ENCODE measurements around the gene ACMSD. TPM values are rescaled to one million over a fixed set of nuclear protein-coding genes. Genes with fewer than 3 reads are reported as not detected.
"Not testable (repeated sequence)": the region's sequence is repeated elsewhere in the genome, so short reads cannot be mapped to it uniquely, and the experiment has no call there.

The ACMSD gene
- polyA plus RNA-seq, 1 donor: 0.34 TPM

- H3K4me3 ChIP-seq (ENCODE audit: low read length); H3K36me3 ChIP-seq (ENCODE audit: control insufficient read depth, insufficient read depth, low read length); H3K27ac ChIP-seq (ENCODE audit: low read length); H3K4me1 ChIP-seq (ENCODE audit: control insufficient read depth, insufficient read depth, low read length); H3K9me3 ChIP-seq (ENCODE audit: control insufficient read depth, low read depth, low read length); H3K27me3 ChIP-seq (ENCODE audit: control insufficient read depth, insufficient read depth, low read length); DNase-seq: not testable (repeated sequence)
- no CpG with 5 or more reads among the region's 13 CpGs for WGBS (ENCODE audit: insufficient coverage, low lambda C conversion rate)
Measured at GRCh38 chr2:134903701-134904100, 65.3 kb downstream of the ACMSD start.

DNA sequence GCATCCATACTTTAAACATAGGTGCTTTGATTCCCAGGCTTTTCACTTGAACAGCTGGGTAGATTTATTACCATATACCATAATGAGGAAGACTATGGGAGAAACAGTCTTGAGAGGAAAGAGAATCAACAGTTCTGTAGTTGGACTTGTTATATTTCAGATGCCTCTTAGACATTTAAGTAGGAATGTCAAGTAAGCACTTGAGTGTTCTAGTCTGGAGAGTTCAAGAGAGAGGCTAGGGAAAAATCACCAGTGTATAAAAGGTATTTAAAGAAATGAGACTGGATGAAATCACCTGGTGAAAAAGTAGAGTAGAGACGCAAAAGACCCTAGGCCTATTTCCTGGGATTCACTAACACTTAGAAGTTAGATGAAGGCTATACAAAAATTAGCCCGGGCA is 66.8 kb downstream of the ACMSD start:
- Histone ChIP-seq H3K27ac (ENCODE audit: low read length) (no peak overlapping the region), H3K9me3 (ENCODE audit: control insufficient read depth, low read depth, low read length) (no peaks in the 10 kb centered on the region), H3K4me1 (ENCODE audit: control insufficient read depth, insufficient read depth, low read length) (no peaks in the 10 kb centered on the region), H3K4me3 (ENCODE audit: low read length) (no peak overlapping the region), H3K36me3 (ENCODE audit: control insufficient read depth, insufficient read depth, low read length) (no peaks in the 10 kb centered on the region), H3K27me3 (ENCODE audit: control insufficient read depth, insufficient read depth, low read length) (no peaks in the 10 kb centered on the region)
- no peak for DNase-seq
- no CpG with 5 or more reads among the region's 2 CpGs for WGBS (ENCODE audit: insufficient coverage, low lambda C conversion rate)

- Histone ChIP-seq H3K36me3 (ENCODE audit: control insufficient read depth, insufficient read depth, low read length) (no peaks in the 10 kb centered on the region), H3K4me3 (ENCODE audit: low read length) (no peak overlapping the region), H3K27ac (ENCODE audit: low read length) (no peak overlapping the region), H3K27me3 (ENCODE audit: control insufficient read depth, insufficient read depth, low read length) (no peaks in the 10 kb centered on the region), H3K9me3 (ENCODE audit: control insufficient read depth, low read depth, low read length) (no peaks in the 10 kb centered on the region), H3K4me1 (ENCODE audit: control insufficient read depth, insufficient read depth, low read length) (no peaks in the 10 kb centered on the region)
- 60% methylated on average over 1 of the region's 2 CpGs for WGBS (ENCODE audit: insufficient coverage, low lambda C conversion rate)
- no peak for DNase-seq
Measured at GRCh38 chr2:134906726-134907125, 68.3 kb downstream of the ACMSD start.

DNA sequence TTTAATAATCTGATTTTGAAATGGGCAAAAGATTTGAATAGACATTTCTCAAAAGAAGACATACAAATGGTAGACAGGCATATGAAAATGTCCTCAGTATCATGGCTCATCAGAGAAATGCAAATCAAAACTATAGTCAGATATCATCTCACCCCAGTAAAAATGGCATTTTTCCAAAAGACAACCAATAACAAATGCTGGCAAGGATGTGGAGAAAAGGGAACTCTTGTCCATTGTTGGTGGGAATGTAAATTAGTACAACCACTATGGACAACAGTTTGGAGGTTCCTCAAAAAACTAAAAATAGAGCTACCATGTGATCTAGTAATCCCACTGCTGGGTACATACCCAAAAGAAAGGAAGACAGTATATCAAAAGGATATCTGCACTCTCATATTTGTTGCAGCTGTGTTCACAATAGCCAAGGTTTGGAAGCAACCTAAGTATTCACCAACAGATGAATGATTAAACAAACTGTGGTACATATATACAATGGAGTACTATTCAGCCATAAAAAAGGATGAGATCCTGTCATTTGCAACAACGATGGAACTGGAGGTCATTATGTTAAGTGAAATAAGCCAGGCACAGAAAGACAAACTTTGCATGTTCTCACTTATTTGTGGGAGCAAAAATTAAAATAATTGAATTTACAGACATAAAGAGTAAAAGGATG is 69.2 kb downstream of the ACMSD start:
- H3K4me1 ChIP-seq (ENCODE audit: control insufficient read depth, insufficient read depth, low read length); H3K27ac ChIP-seq (ENCODE audit: low read length); H3K36me3 ChIP-seq (ENCODE audit: control insufficient read depth, insufficient read depth, low read length); H3K27me3 ChIP-seq (ENCODE audit: control insufficient read depth, insufficient read depth, low read length); H3K4me3 ChIP-seq (ENCODE audit: low read length); H3K9me3 ChIP-seq (ENCODE audit: control insufficient read depth, low read depth, low read length); DNase-seq: not testable (repeated sequence)
- 100% methylated on average over 1 of the region's 1 CpG for WGBS (ENCODE audit: insufficient coverage, low lambda C conversion rate)

DNA sequence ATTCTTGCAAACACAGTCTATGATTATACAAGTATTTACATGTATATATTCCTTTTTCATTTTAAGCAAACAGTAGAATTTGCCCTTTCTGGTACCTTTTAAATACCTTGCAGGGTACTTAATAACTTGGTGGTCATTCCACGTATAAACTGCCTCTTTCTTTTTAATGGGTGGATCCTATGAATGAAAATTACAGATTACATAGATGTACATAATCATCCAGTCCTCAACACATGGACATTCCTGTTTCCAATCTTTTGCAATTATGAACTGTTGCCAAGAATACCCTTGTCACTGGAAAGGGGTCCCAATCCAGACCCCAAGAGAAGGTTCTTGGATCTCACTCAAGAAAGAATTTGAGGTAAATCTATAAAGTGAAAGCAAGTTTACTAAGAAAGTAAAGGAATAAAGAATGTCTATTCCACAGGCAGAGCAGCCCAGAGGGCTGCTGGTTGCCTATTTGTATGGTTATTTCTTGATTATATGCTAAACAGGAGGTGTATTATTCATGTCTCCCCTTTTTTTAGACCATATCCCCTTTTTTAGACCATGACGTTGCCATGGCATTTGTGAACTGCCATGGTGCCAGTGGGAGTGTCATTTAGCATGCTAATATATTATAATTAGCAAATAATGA is 72.5 kb downstream of the ACMSD start:
- Histone ChIP-seq H3K27me3 (ENCODE audit: control insufficient read depth, insufficient read depth, low read length) (no peaks in the 10 kb centered on the region), H3K36me3 (ENCODE audit: control insufficient read depth, insufficient read depth, low read length) (no peaks in the 10 kb centered on the region), H3K27ac (ENCODE audit: low read length) (no peak overlapping the region), H3K9me3 (ENCODE audit: control insufficient read depth, low read depth, low read length) (peaks cover 6% of the 10 kb centered on the region), H3K4me3 (ENCODE audit: low read length) (no peak overlapping the region), H3K4me1 (ENCODE audit: control insufficient read depth, insufficient read depth, low read length) (no peaks in the 10 kb centered on the region)
- no peak for DNase-seq
- no CpG with 5 or more reads among the region's 2 CpGs for WGBS (ENCODE audit: insufficient coverage, low lambda C conversion rate)

DNA sequence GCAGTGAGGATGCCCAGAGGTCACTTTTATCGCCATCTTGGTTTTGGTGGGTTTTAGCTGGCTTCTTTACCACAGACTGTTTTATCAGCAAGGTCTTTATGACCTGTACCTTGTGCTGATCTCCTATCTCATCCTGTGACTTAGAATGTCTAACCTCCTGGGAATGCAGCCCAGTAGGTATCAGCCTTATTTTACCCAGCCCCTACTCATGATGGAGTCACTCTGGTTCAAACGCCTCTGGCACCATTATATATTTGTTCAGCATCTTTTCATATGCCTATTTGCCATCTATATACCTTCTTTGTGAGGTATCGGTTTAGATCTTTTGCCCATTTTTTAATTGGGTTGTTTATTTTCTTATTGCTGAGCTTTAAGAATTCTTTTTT is 73.0 kb downstream of the ACMSD start:
- Histone ChIP-seq H3K27me3 (ENCODE audit: control insufficient read depth, insufficient read depth, low read length) (no peaks in the 10 kb centered on the region), H3K36me3 (ENCODE audit: control insufficient read depth, insufficient read depth, low read length) (no peaks in the 10 kb centered on the region), H3K4me1 (ENCODE audit: control insufficient read depth, insufficient read depth, low read length) (no peaks in the 10 kb centered on the region), H3K4me3 (ENCODE audit: low read length) (no peak overlapping the region), H3K9me3 (ENCODE audit: control insufficient read depth, low read depth, low read length) (peaks cover 6% of the 10 kb centered on the region), H3K27ac (ENCODE audit: low read length) (no peak overlapping the region)
- 83% methylated on average over 1 of the region's 3 CpGs for WGBS (ENCODE audit: insufficient coverage, low lambda C conversion rate)
- no peak for DNase-seq

DNA sequence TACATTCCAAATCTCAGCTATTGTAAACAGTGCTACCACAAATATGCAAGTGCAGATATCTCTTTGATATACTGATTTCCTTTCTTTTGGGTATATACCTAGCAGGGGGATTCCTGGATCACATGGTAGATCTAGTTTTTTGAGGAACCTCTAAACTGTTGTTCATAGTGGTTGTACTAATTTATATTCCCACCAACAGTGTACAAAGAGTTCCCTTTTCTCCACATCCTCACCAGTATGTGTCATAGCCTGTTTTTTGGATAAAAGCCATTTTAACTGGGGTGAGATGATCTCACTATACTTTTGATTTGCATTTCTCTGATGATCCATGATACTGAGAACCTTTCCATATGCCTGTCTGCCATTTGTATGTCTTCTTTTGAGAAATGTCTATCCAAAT is 73.9 kb downstream of the ACMSD start:
- no peaks in the 10 kb centered on the region for H3K36me3 ChIP-seq (ENCODE audit: control insufficient read depth, insufficient read depth, low read length)
- no peak overlapping the region for H3K4me3 ChIP-seq (ENCODE audit: low read length)
- H3K27ac ChIP-seq (ENCODE audit: low read length): no peak overlapping the region
- H3K27me3 ChIP-seq (ENCODE audit: control insufficient read depth, insufficient read depth, low read length): no peaks in the 10 kb centered on the region
- no peaks in the 10 kb centered on the region for H3K4me1 ChIP-seq (ENCODE audit: control insufficient read depth, insufficient read depth, low read length)
- no peak for DNase-seq
- peaks cover 6% of the 10 kb centered on the region for H3K9me3 ChIP-seq (ENCODE audit: control insufficient read depth, low read depth, low read length)

- Histone ChIP-seq H3K27me3 (ENCODE audit: control insufficient read depth, insufficient read depth, low read length) (no peaks in the 10 kb centered on the region), H3K27ac (ENCODE audit: low read length) (peak overlapping the region; percentile 89), H3K36me3 (ENCODE audit: control insufficient read depth, insufficient read depth, low read length) (no peaks in the 10 kb centered on the region), H3K9me3 (ENCODE audit: control insufficient read depth, low read depth, low read length) (peaks cover 6% of the 10 kb centered on the region), H3K4me3 (ENCODE audit: low read length) (peak overlapping the region; percentile 53), H3K4me1 (ENCODE audit: control insufficient read depth, insufficient read depth, low read length) (no peaks in the 10 kb centered on the region)
- WGBS (ENCODE audit: insufficient coverage, low lambda C conversion rate): no CpG with 5 or more reads among the region's 16 CpGs
- peak in 1 of 2 donors; percentile 3 for DNase-seq
Measured at GRCh38 chr2:134917360-134917865, 79.0 kb downstream of the ACMSD start.

GRCh38 chr2:134917888-134918525 is 79.6 kb downstream of the ACMSD start:
- no CpG with 5 or more reads among the region's 38 CpGs for WGBS (ENCODE audit: insufficient coverage, low lambda C conversion rate)
- H3K36me3 ChIP-seq (ENCODE audit: control insufficient read depth, insufficient read depth, low read length): no peaks in the 10 kb centered on the region
- peak overlapping the region; percentile 89 for H3K27ac ChIP-seq (ENCODE audit: low read length)
- no peaks in the 10 kb centered on the region for H3K27me3 ChIP-seq (ENCODE audit: control insufficient read depth, insufficient read depth, low read length)
- H3K9me3 ChIP-seq (ENCODE audit: control insufficient read depth, low read depth, low read length): peaks cover 6% of the 10 kb centered on the region
- peak in 1 of 2 donors; percentile 99 for DNase-seq
- H3K4me3 ChIP-seq (ENCODE audit: low read length): peak overlapping the region; percentile 53
- no peaks in the 10 kb centered on the region for H3K4me1 ChIP-seq (ENCODE audit: control insufficient read depth, insufficient read depth, low read length)

- Histone ChIP-seq H3K4me1 (ENCODE audit: control insufficient read depth, insufficient read depth, low read length) (no peaks in the 10 kb centered on the region), H3K27ac (ENCODE audit: low read length) (peak within 1 kb of the TSS; percentile 89), H3K9me3 (ENCODE audit: control insufficient read depth, low read depth, low read length) (no peaks in the 10 kb centered on the region), H3K4me3 (ENCODE audit: low read length) (peak within 1 kb of the TSS; percentile 97), H3K36me3 (ENCODE audit: control insufficient read depth, insufficient read depth, low read length) (peaks cover 2% of the 10 kb centered on the region), H3K27me3 (ENCODE audit: control insufficient read depth, insufficient read depth, low read length) (no peaks in the 10 kb centered on the region)
- DNase-seq: peak; percentile 100
- WGBS (ENCODE audit: insufficient coverage, low lambda C conversion rate): no CpG with 5 or more reads among the region's 83 CpGs
Measured at GRCh38 chr2:134918526-134919340, 80.3 kb downstream of the ACMSD start, which contains the start of gene CCNT2. Gene CCNT2 (plus strand): TSS chr2:134918822. CDS start chr2:134918855, 33 bp downstream.
